ENCODE measurements around the gene GARIN1A. TPM values are rescaled to one million over a fixed set of nuclear protein-coding genes. Genes with fewer than 3 reads are reported as not detected.
"Not testable (repeated sequence)": the region's sequence is repeated elsewhere in the genome, so short reads cannot be mapped to it uniquely, and the experiment has no call there.

The GARIN1A gene
- total and polyA plus RNA-seq, 2 of the 8 experiments (the other 6 are each of a cell fraction or from before 2014, with no cell fraction given) = 0.34 TPM; not detected in 1

DNA sequence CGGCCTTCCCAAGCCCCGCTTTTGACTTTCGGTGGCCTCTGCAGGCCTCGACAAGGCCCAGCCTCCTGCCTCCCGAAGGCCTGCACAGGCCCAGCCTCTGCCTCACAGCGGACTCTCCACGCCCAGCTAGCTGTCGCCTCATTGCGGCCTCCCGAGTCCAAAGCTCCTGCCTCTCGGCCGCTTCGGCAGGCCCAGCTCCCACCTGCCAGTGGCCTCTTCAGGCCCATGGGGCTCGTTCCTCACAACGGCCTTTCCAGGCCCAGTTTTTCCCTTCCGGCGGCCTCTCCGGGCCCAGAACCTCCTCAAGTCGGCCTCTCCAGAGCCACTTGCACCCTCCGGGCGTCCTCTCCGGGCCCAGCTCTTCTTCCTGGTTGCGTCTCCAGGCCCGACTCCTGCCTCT, 19.5 kb upstream of the GARIN1A start:
- H2BK20ac ChIP-seq (ENCODE audit: low read length); H3K4me3 ChIP-seq (ENCODE audit: extremely low read depth in 1 of 4, insufficient read depth in 2 of 4, low read depth in 3 of 4, low read length in 4 of 4); H2BK5ac ChIP-seq (ENCODE audit: low read depth, low read length); H4K8ac ChIP-seq (ENCODE audit: extremely low read depth, insufficient read depth, low read length); H4K91ac ChIP-seq (replicated peaks; ENCODE audit: insufficient read length, low read length); H3K27me3 ChIP-seq (replicated peaks in 1 of 4; ENCODE audit: control insufficient read depth in 3 of 4, extremely low read depth in 1 of 4, insufficient read depth in 3 of 4, low read length in 3 of 4); H3K27ac ChIP-seq (ENCODE audit: low read depth, low read length); H2BK120ac ChIP-seq (replicated peaks; ENCODE audit: low read depth, low read length); POLR2A ChIA-PET (ENCODE audit: partially characterized antibody); H2AFZ ChIP-seq (ENCODE audit: low read length); FAIRE-seq; H3K9ac ChIP-seq (replicated peaks in 1 of 4; ENCODE audit: extremely low read depth in 1 of 4, low read depth in 3 of 4, low read length in 3 of 4); H3K14ac ChIP-seq (ENCODE audit: insufficient read length); H3K23ac ChIP-seq (ENCODE audit: insufficient read length); H3K79me2 ChIP-seq (ENCODE audit: control insufficient read depth in 1 of 2, insufficient read depth in 2 of 2, low read length in 2 of 2); H4K20me1 ChIP-seq (replicated peaks in 1 of 2; ENCODE audit: control insufficient read depth in 1 of 2, insufficient read depth in 2 of 2, low read length in 2 of 2); H2BK15ac ChIP-seq (ENCODE audit: low read length); H3K79me1 ChIP-seq (ENCODE audit: low read depth, low read length); H2BK12ac ChIP-seq (ENCODE audit: low read depth, low read length); H3K23me2 ChIP-seq (ENCODE audit: low read depth, low read length); H3K4me2 ChIP-seq (ENCODE audit: insufficient read depth in 1 of 2, low read depth in 2 of 2, low read length in 2 of 2); H3K4me1 ChIP-seq (replicated peaks in 1 of 4; ENCODE audit: control insufficient read depth in 3 of 4, insufficient read depth in 4 of 4, low read length in 3 of 4); DNase-seq (ENCODE audit: low read depth in 1 of 2, low spot score in 2 of 2); H2AK5ac ChIP-seq (ENCODE audit: low read depth, low read length); H3K9me3 ChIP-seq (ENCODE audit: insufficient read depth in 2 of 2, low read depth in 1 of 2, low read length in 1 of 2); H3K18ac ChIP-seq (ENCODE audit: extremely low read depth, low read length); H3K4ac ChIP-seq (replicated peaks; ENCODE audit: insufficient read length, low read depth, low read length); H3K56ac ChIP-seq (replicated peaks; ENCODE audit: insufficient read length, low read depth, low read length); H4K5ac ChIP-seq (ENCODE audit: insufficient read length, low read depth, low read length): not testable (repeated sequence)
- 83% methylated on average over 19 of the region's 24 CpGs; no CpG with 5 or more reads in 1 of the 2 experiments for WGBS, 2 experiments (ENCODE audit: extremely low coverage in 1 of 2, insufficient coverage in 1 of 2, insufficient read length in 1 of 2, insufficient replicate concordance in 2 of 2, low coverage in 1 of 2, low lambda C conversion rate in 2 of 2, missing lambda C conversion rate in 1 of 2)
- CTCF ChIA-PET (ENCODE audit: partially characterized antibody) = interaction anchor here (0.8 to 1.8 kb wide), 2 partner anchors 20 to 61 kb away, joined by 3 to 9 read pairs; partner anchors contain the start of gene GARIN1A
- peaks cover 0 to 26% (median 0%) of the 10 kb centered on the region in 4 experiments; a peak in 2 of 8 replicates for H3K36me3 ChIP-seq (ENCODE audit: control insufficient read depth in 2 of 4, insufficient read depth in 4 of 4, low read length in 3 of 4)

All from H1 (cell line).